Common myeloid progenitor, CD34-positive (primary cell): Measurements from ENCODE around the gene BMP7.

Experiments used
- CTCF ChIA-PET: fragments of 350-600 bp; sonication (Branson Sonifier 250); formaldehyde crosslinking; loops from one replicate; lab custom pipeline; 2021; ENCODE audit warnings: antibody characterized with exemption; lab: Charles Lee
- POLR2A ChIA-PET: fragments of 350-600 bp; sonication (Branson Sonifier 250); formaldehyde crosslinking; loops from one replicate; lab custom pipeline; 2021; ENCODE audit warnings: antibody characterized with exemption; lab: Charles Lee
- DNase-seq, 3 donors: peaks; one replicate each; pipeline versions ENCODE4 v3.0.0 to v3.0.0-alpha.2; 2013
- H3K27ac ChIP-seq, 2 experiments: 1 replicate in 1 of 2; 2 replicates in 1 of 2; pipeline ENCODE4 v1.7.0; 2013; ENCODE audit warnings: inconsistent platforms in 2 of 2, low read length in 2 of 2, mild to moderate bottlenecking in 2 of 2, low read depth in 1 of 2, moderate library complexity in 1 of 2; ENCODE audit not compliant: severe bottlenecking in 2 of 2, insufficient read depth in 1 of 2, poor library complexity in 1 of 2
- H3K27me3 ChIP-seq, 5 experiments: replicated peaks in 2 of 5; 1 replicate in 3 of 5; 2 replicates in 2 of 5; pipeline versions ENCODE4 v1.6.1 to v1.7.0; 2013; ENCODE audit warnings: low read length in 4 of 5, mild to moderate bottlenecking in 2 of 5, moderate library complexity in 2 of 5, inconsistent platforms in 1 of 5; ENCODE audit not compliant: insufficient read depth in 5 of 5, control insufficient read depth in 4 of 5
- H3K36me3 ChIP-seq, 4 experiments: 1 replicate in 2 of 4; 2 replicates in 2 of 4; pipeline versions ENCODE4 v1.6.1 to v1.7.0; 2013; ENCODE audit warnings: low read length in 3 of 4, control low read depth in 1 of 4, mild to moderate bottlenecking in 1 of 4; ENCODE audit not compliant: control insufficient read depth in 4 of 4, insufficient read depth in 4 of 4
- H3K4me1 ChIP-seq, 4 experiments: 1 replicate in 3 of 4; 2 replicates in 1 of 4; pipeline versions ENCODE4 v1.6.1 to v1.7.1; 2013; ENCODE audit warnings: low read length in 3 of 4, mild to moderate bottlenecking in 3 of 4, control low read depth in 1 of 4, inconsistent platforms in 1 of 4, moderate library complexity in 1 of 4; ENCODE audit not compliant: control insufficient read depth in 4 of 4, insufficient read depth in 4 of 4; ENCODE audit errors: control extremely low read depth in 1 of 4
- H3K4me3 ChIP-seq, 7 experiments: 1 replicate in 4 of 7; 2 replicates in 3 of 7; pipeline versions ENCODE4 v1.5.1 to v1.7.0; 2013; ENCODE audit warnings: mild to moderate bottlenecking in 7 of 7, low read length in 6 of 7, moderate library complexity in 6 of 7, inconsistent platforms in 2 of 7, low read depth in 2 of 7, control low read depth in 1 of 7; ENCODE audit not compliant: insufficient read depth in 4 of 7, control insufficient read depth in 1 of 7; ENCODE audit errors: extremely low read depth in 1 of 7
- H3K9me3 ChIP-seq, 5 experiments: 1 replicate in 4 of 5; 2 replicates in 1 of 5; pipeline versions ENCODE4 v1.6.1 to v1.7.1; 2013; ENCODE audit warnings: low read length in 4 of 5, mild to moderate bottlenecking in 2 of 5, inconsistent platforms in 1 of 5, low read depth in 1 of 5, moderate library complexity in 1 of 5; ENCODE audit not compliant: control insufficient read depth in 4 of 5, insufficient read depth in 2 of 5; ENCODE audit errors: control extremely low read depth in 1 of 5
- WGBS: methylation state at CpG from one replicate; pipeline ENCODE4 v1.1.5; 2013; ENCODE audit not compliant: insufficient coverage; 5-methylcytosine and 5-hydroxymethylcytosine counted together

BMP7 gene

GRCh38 chr20:57178582-57179111, 87.8 kb downstream of the BMP7 start:
- CTCF ChIA-PET: no interaction called here

DNA sequence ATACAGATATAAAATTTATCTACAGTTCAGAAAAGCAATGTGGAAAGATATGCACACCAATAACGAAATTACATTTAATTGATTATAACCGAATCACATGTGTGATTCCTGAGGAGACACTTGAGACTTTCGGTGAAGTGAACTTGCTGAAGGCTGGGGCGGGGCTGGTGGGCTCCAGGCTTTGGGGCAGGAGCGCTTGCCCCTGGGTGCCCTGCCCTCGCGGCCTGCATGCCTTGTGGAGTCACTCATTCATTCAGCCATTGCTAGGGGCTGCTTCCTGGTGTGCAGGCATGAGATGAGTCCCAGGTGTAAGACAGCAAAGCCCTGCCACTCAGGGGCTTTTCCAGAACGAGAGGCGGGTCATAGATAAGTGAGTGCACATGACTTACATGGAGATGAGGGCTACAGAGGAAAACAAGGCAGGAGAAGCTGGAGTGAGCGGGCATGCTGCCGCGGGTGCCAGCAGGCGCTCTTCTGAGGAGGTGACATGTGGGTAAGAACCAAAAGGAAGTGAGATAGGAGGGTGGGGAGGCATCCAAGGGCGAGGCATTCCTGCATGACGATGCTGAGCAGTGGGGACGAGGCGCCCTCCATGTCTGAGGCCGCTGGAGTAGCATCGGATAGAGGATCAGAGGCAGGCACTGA, 88.7 kb downstream of the BMP7 start:
- ChIA-PET CTCF (no interaction called here), POLR2A (no interaction called here)
- no peaks in the 10 kb centered on the region for H3K4me1 ChIP-seq
- peaks cover 0 to 7% (median 0%) of the 10 kb centered on the region in 5 experiments for H3K9me3 ChIP-seq
- H3K36me3 ChIP-seq: no peaks in the 10 kb centered on the region
- no peak for DNase-seq
- H3K4me3 ChIP-seq: no peak overlapping the region
- H3K27ac ChIP-seq: no peak overlapping the region
- H3K27me3 ChIP-seq: peaks cover 0 to 58% (median 6%) of the 10 kb centered on the region in 5 experiments
- WGBS: 85% methylated on average over 19 of the region's 19 CpGs

More at GRCh38 chr20:57178582-57179111, 87.8 kb downstream of the BMP7 start:
- no peak overlapping the region for H3K27ac ChIP-seq
- POLR2A ChIA-PET: no interaction called here
- H3K36me3 ChIP-seq: no peaks in the 10 kb centered on the region
- H3K4me1 ChIP-seq: no peaks in the 10 kb centered on the region
- no peak overlapping the region for H3K4me3 ChIP-seq
- H3K9me3 ChIP-seq: peaks cover 0 to 7% (median 0%) of the 10 kb centered on the region in 5 experiments
- WGBS: 93% methylated on average over 4 of the region's 8 CpGs
- H3K27me3 ChIP-seq: peaks cover 0 to 54% (median 6%) of the 10 kb centered on the region in 5 experiments
- DNase-seq: no peak

- POLR2A ChIA-PET: no interaction called here
- H3K9me3 ChIP-seq: peaks cover 0 to 7% (median 0%) of the 10 kb centered on the region in 5 experiments
- no peak overlapping the region for H3K4me3 ChIP-seq
- H3K27ac ChIP-seq: no peak overlapping the region
- no peak for DNase-seq
- H3K27me3 ChIP-seq: peaks cover 0 to 52% (median 4%) of the 10 kb centered on the region in 5 experiments
- no peaks in the 10 kb centered on the region for H3K4me1 ChIP-seq
- CTCF ChIA-PET: no interaction called here
- 100% methylated on average over 1 of the region's 2 CpGs for WGBS
- no peaks in the 10 kb centered on the region for H3K36me3 ChIP-seq
Measured at GRCh38 chr20:57176842-57177241, 89.6 kb downstream of the BMP7 start.

DNA sequence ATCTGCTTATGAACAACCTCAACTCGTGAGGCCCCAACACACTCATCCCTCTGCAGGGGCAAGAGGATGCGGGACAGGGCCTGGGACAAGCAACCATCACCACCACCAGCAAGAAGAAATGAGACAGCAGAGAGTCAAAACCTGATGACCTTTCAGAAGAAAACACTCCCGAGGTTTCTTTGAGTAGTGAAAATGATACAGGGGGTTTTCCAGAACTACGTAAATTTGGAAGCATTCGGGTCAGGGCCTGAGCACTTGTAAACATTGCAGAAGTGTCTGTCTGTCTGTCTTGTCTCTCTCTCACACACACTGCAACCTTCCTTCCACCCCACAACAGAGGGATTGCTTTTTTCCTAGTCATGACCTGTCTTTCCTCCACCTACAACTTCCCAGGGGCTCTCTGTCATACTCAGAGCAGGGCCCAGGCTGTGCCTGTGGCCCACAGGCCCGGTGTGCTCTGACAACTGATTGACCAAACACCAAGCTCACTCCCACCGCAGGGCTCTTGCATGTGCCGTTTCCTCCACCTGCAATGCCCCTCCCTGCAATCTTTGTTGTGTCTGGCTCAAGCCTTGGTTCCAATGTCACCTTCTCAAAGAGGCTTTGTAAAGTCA, 90.9 kb downstream of the BMP7 start:
- Histone ChIP-seq H3K4me1 (no peaks in the 10 kb centered on the region), H3K27me3 (peaks cover 0 to 45% (median 2%) of the 10 kb centered on the region in 5 experiments), H3K4me3 (no peak overlapping the region), H3K36me3 (no peaks in the 10 kb centered on the region), H3K9me3 (peaks cover 0 to 7% (median 0%) of the 10 kb centered on the region in 5 experiments), H3K27ac (no peak overlapping the region)
- ChIA-PET CTCF (no interaction called here), POLR2A (no interaction called here)
- DNase-seq: no peak
- WGBS: 86% methylated on average over 4 of the region's 8 CpGs

- POLR2A ChIA-PET: no interaction called here
- H3K4me3 ChIP-seq: no peak overlapping the region
- 75% methylated on average over 7 of the region's 9 CpGs for WGBS
- H3K27me3 ChIP-seq: peaks cover 0 to 42% (median 2%) of the 10 kb centered on the region in 5 experiments
- no peak for DNase-seq
- no peaks in the 10 kb centered on the region for H3K36me3 ChIP-seq
- no peaks in the 10 kb centered on the region for H3K4me1 ChIP-seq
- CTCF ChIA-PET: no interaction called here
- no peak overlapping the region for H3K27ac ChIP-seq
- peaks cover 0 to 7% (median 0%) of the 10 kb centered on the region in 5 experiments for H3K9me3 ChIP-seq
Measured at GRCh38 chr20:57174737-57175136, 91.7 kb downstream of the BMP7 start.

DNA sequence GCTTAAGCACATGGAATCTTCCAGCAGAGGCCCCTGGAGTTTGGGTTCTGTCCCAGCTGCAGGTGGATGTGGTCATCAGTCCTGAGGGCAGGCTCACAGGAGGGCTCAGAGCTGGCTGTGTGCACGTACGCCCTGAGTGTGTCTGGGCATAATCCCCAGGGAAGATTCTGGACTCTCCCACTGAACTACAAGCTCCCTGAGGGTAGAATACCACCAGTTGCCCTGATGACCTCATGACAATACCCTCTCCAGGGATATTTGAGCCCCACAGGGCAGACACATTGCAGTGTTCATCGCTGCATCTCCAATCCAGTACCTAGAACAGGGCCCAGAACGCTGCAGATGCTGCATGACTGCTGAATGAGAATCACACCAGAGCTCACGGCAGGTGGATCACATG, 92.5 kb downstream of the BMP7 start:
- H3K4me3 ChIP-seq: no peak overlapping the region
- CTCF ChIA-PET: no interaction called here
- POLR2A ChIA-PET: no interaction called here
- H3K4me1 ChIP-seq: no peaks in the 10 kb centered on the region
- no peak for DNase-seq
- H3K36me3 ChIP-seq: no peaks in the 10 kb centered on the region
- no peak overlapping the region for H3K27ac ChIP-seq
- H3K27me3 ChIP-seq: peaks cover 0 to 34% (median 2%) of the 10 kb centered on the region in 5 experiments
- peaks cover 0 to 7% (median 0%) of the 10 kb centered on the region in 5 experiments for H3K9me3 ChIP-seq
- WGBS: 94% methylated on average over 5 of the region's 5 CpGs

GRCh38 chr20:57173041-57173440, 93.4 kb downstream of the BMP7 start:
- peaks cover 0 to 29% (median 0%) of the 10 kb centered on the region in 5 experiments for H3K27me3 ChIP-seq
- no peaks in the 10 kb centered on the region for H3K4me1 ChIP-seq
- ChIA-PET CTCF (no interaction called here), POLR2A (no interaction called here)
- H3K27ac ChIP-seq: no peak overlapping the region
- H3K9me3 ChIP-seq: no peaks in the 10 kb centered on the region
- DNase-seq: no peak
- H3K4me3 ChIP-seq: no peak overlapping the region
- WGBS: 87% methylated on average over 3 of the region's 15 CpGs
- no peaks in the 10 kb centered on the region for H3K36me3 ChIP-seq
